Measurements from ENCODE around the gene TMEM9.
A peak's percentile ranks its signal among the peaks of the same experiment; 100 is the strongest.
"Not testable (repeated sequence)": the region's sequence is repeated elsewhere in the genome, so short reads cannot be mapped to it uniquely, and the experiment has no call there.

TMEM9 gene

GRCh38 chr1:201176940-201177339 lies 22.7 kb upstream of the TMEM9 start:
- no peak for DNase-seq
- in situ Hi-C loops (cut with HindIII; ENCODE audit: low pct_ligation_motif_present, low pct_unique_long_range_greater_than_20kb, low sequenced_read_pairs): no loop called here

GRCh38 chr1:201175820-201176500 lies 21.7 kb upstream of the TMEM9 start:
- in situ Hi-C loops (cut with HindIII; ENCODE audit: low pct_ligation_motif_present, low pct_unique_long_range_greater_than_20kb, low sequenced_read_pairs): no loop called here
- no peak for DNase-seq

- DNase-seq: no peak
- in situ Hi-C loops (cut with HindIII; ENCODE audit: low pct_ligation_motif_present, low pct_unique_long_range_greater_than_20kb, low sequenced_read_pairs): no loop called here
These were observed 19.5 kb upstream of the TMEM9 start for GRCh38 chr1:201173736-201174135.

GRCh38 chr1:201172999-201173610 lies 18.8 kb upstream of the TMEM9 start:
- no peak for DNase-seq
- in situ Hi-C loops (cut with HindIII; ENCODE audit: low pct_ligation_motif_present, low pct_unique_long_range_greater_than_20kb, low sequenced_read_pairs): no loop called here

GRCh38 chr1:201172326-201172725 lies 18.1 kb upstream of the TMEM9 start:
- no peak for DNase-seq
- in situ Hi-C loops (cut with HindIII; ENCODE audit: low pct_ligation_motif_present, low pct_unique_long_range_greater_than_20kb, low sequenced_read_pairs): no loop called here

GRCh38 chr1:201171063-201172036 lies 17.1 kb upstream of the TMEM9 start:
- peak; percentile 81 for DNase-seq
- in situ Hi-C loops (cut with HindIII; ENCODE audit: low pct_ligation_motif_present, low pct_unique_long_range_greater_than_20kb, low sequenced_read_pairs): no loop called here

- peak; percentile 98 for DNase-seq
- in situ Hi-C loops (cut with HindIII; ENCODE audit: low pct_ligation_motif_present, low pct_unique_long_range_greater_than_20kb, low sequenced_read_pairs): no loop called here
These were observed 16.3 kb upstream of the TMEM9 start for GRCh38 chr1:201170533-201171062.

- in situ Hi-C loops (cut with HindIII; ENCODE audit: low pct_ligation_motif_present, low pct_unique_long_range_greater_than_20kb, low sequenced_read_pairs): no loop called here
These were observed 15.8 kb upstream of the TMEM9 start for GRCh38 chr1:201169971-201170532.

GRCh38 chr1:201169203-201169602 lies 14.9 kb upstream of the TMEM9 start:
- no peak for DNase-seq
- in situ Hi-C loops (cut with HindIII; ENCODE audit: low pct_ligation_motif_present, low pct_unique_long_range_greater_than_20kb, low sequenced_read_pairs): no loop called here

More at GRCh38 chr1:201169971-201170532, 15.8 kb upstream of the TMEM9 start:
- no peak for DNase-seq

- in situ Hi-C loops (cut with HindIII; ENCODE audit: low pct_ligation_motif_present, low pct_unique_long_range_greater_than_20kb, low sequenced_read_pairs): no loop called here
- no peak for DNase-seq
These were observed 13.0 kb upstream of the TMEM9 start for GRCh38 chr1:201167041-201167991.

- no peak for DNase-seq
- in situ Hi-C loops (cut with HindIII; ENCODE audit: low pct_ligation_motif_present, low pct_unique_long_range_greater_than_20kb, low sequenced_read_pairs): no loop called here
These were observed 10.4 kb upstream of the TMEM9 start for GRCh38 chr1:201164645-201165044.

- in situ Hi-C loops (cut with HindIII; ENCODE audit: low pct_ligation_motif_present, low pct_unique_long_range_greater_than_20kb, low sequenced_read_pairs): no loop called here
- DNase-seq: no peak
These were observed 9.4 kb upstream of the TMEM9 start for GRCh38 chr1:201163707-201164106.

- in situ Hi-C loops (cut with HindIII; ENCODE audit: low pct_ligation_motif_present, low pct_unique_long_range_greater_than_20kb, low sequenced_read_pairs); DNase-seq: not testable (repeated sequence)
These were observed 8.8 kb upstream of the TMEM9 start for GRCh38 chr1:201163036-201163435.

- no peak for DNase-seq
- in situ Hi-C loops (cut with HindIII; ENCODE audit: low pct_ligation_motif_present, low pct_unique_long_range_greater_than_20kb, low sequenced_read_pairs): no loop called here
These were observed 3.7 kb upstream of the TMEM9 start for GRCh38 chr1:201157949-201158348.

- in situ Hi-C loops (cut with HindIII; ENCODE audit: low pct_ligation_motif_present, low pct_unique_long_range_greater_than_20kb, low sequenced_read_pairs): no loop called here
- DNase-seq: no peak
These were observed 2.5 kb upstream of the TMEM9 start for GRCh38 chr1:201156819-201157218.

GRCh38 chr1:201156346-201156745 lies 2.1 kb upstream of the TMEM9 start:
- no peak for DNase-seq
- in situ Hi-C loops (cut with HindIII; ENCODE audit: low pct_ligation_motif_present, low pct_unique_long_range_greater_than_20kb, low sequenced_read_pairs): no loop called here

- DNase-seq: no peak
- in situ Hi-C loops (cut with HindIII; ENCODE audit: low pct_ligation_motif_present, low pct_unique_long_range_greater_than_20kb, low sequenced_read_pairs): no loop called here
These were observed 1.1 kb upstream of the TMEM9 start for GRCh38 chr1:201155354-201155753.
